NK-92 (cell line): ENCODE data around the gene RASL10A.

ENCODE experiments used
- DNase-seq: peaks from one replicate; lab custom pipeline; 2025; ENCODE audit not compliant: unreplicated experiment; lab: John Stamatoyannopoulos, UW

The RASL10A gene

GRCh38 chr22:29323641-29324040, 8.1 kb upstream of the RASL10A start:
- no peak for DNase-seq

- DNase-seq, result no peak
Observed at GRCh38 chr22:29320546-29320945, 5.0 kb upstream of the RASL10A start.

- DNase-seq, result no peak
Observed at GRCh38 chr22:29319072-29319471, 3.6 kb upstream of the RASL10A start.

- no peak for DNase-seq
Observed at GRCh38 chr22:29317827-29318454, 2.4 kb upstream of the RASL10A start.

- DNase-seq, result no peak
Observed at GRCh38 chr22:29316141-29316828, 788 bp upstream of the RASL10A start.

- no peak for DNase-seq
Observed at GRCh38 chr22:29314537-29315285, 786 bp downstream of the RASL10A start.

GRCh38 chr22:29313576-29314466, 1.7 kb downstream of the RASL10A start:
- DNase-seq, result no peak

GRCh38 chr22:29313126-29313575, 2.3 kb downstream of the RASL10A start:
- no peak for DNase-seq

- no peak for DNase-seq
Observed at GRCh38 chr22:29312218-29313125, 3.0 kb downstream of the RASL10A start.

GRCh38 chr22:29311464-29312217, 3.9 kb downstream of the RASL10A start:
- no peak for DNase-seq

GRCh38 chr22:29310863-29311339, 4.6 kb downstream of the RASL10A start:
- DNase-seq, result no peak

- no peak for DNase-seq
Observed at GRCh38 chr22:29310065-29310862, 5.2 kb downstream of the RASL10A start.

- DNase-seq, result no peak
Observed at GRCh38 chr22:29309332-29310064, 6.0 kb downstream of the RASL10A start.

GRCh38 chr22:29308791-29309262, 6.7 kb downstream of the RASL10A start:
- no peak for DNase-seq

- no peak for DNase-seq
Observed at GRCh38 chr22:29308148-29308790, 7.2 kb downstream of the RASL10A start.

- no peak for DNase-seq
Observed at GRCh38 chr22:29307596-29308147, 7.8 kb downstream of the RASL10A start.
